H1 (cell line): ENCODE results near the gene RERE. TPM values are rescaled to one million over a fixed set of nuclear protein-coding genes. Genes with fewer than 3 reads are reported as not detected.

Experiments used
- ATF3 ChIP-seq: IDR thresholded peaks from 2 replicates; pipeline ENCODE4 v1.6.1; 2011; ENCODE audit warnings: low read depth, mild to moderate bottlenecking, low read length; ENCODE audit not compliant: insufficient read depth
- CTCF ChIP-seq, 3 experiments: IDR thresholded peaks; 1 replicate in 2 of 3; 2 replicates in 1 of 3; pipeline versions ENCODE4 v1.5.1 to v1.6.1; 2011; ENCODE audit warnings: low read length in 3 of 3, mild to moderate bottlenecking in 3 of 3, inconsistent platforms in 2 of 3, low read depth in 1 of 3, moderate library complexity in 1 of 3; ENCODE audit not compliant: insufficient read depth in 1 of 3; ENCODE audit errors: control extremely low read depth in 1 of 3
- RXRA ChIP-seq: IDR thresholded peaks from 2 replicates; pipeline ENCODE4 v1.6.1; 2011; ENCODE audit warnings: low read depth, mild to moderate bottlenecking, low read length, moderate library complexity; ENCODE audit not compliant: insufficient read depth
- polyA plus RNA-seq, 7 experiments: library from polyadenylated mRNA; depleted of rRNA in 3 of 7; stranded (reverse) in 5 of 7; unstranded in 2 of 7; fragments of >200 nt in 5 of 7; fragments of 200-250 nt in 2 of 7; gene quantifications; 1 replicate in 5 of 7; 2 replicates in 1 of 7; 4 replicates in 1 of 7; pipeline versions ENCODE4 v1.2.1 to v1.2.3, GENCODE V29; 2011 to 2013; ENCODE audit warnings: missing spikeins in 2 of 7, mixed read lengths in 2 of 7
- total RNA-seq: library from RNA; stranded (reverse); fragmentation: NEBNext Ultra II Directional; extraction: Animal tissue kit (Norgen Biotek cat#: 25700); gene quantifications from 2 replicates; pipeline ENCODE4 v1.2.1, GENCODE V29; 2021

Gene RERE
- total and polyA plus RNA-seq, 2 of the 8 experiments (the other 6 are each of a cell fraction or from before 2014, with no cell fraction given), result 15.3 to 142 TPM

- TF ChIP-seq CTCF (IDR thresholded peaks at IDR 0.05; ENCODE audit: control extremely low read depth in 1 of 3, insufficient read depth in 1 of 3, low read depth in 1 of 3, low read length in 3 of 3) (peak; percentile 79 to 96 (median 91)), ATF3 (no peak), RXRA (no peak)
Observed at GRCh38 chr1:8862528-8862927, 45.1 kb upstream of the RERE start (continued).
